Neutrophil (primary cell): ENCODE data around the gene PYCR2.
"Not testable (repeated sequence)": the region's sequence is repeated elsewhere in the genome, so short reads cannot be mapped to it uniquely, and the experiment has no call there.

ENCODE experiments used
- H3K27ac ChIP-seq: fragments of 200-600 bp; sonication (generic); 2 replicates; pipeline ENCODE4 v1.5.1; 2016; ENCODE audit warnings: mild to moderate bottlenecking, moderate library complexity
- H3K27me3 ChIP-seq: fragments of 200-600 bp; sonication (generic); 2 replicates; pipeline ENCODE4 v1.6.0; 2016; ENCODE audit warnings: mild to moderate bottlenecking
- H3K36me3 ChIP-seq: fragments of 200-600 bp; sonication (generic); 2 replicates; pipeline ENCODE4 v1.5.1; 2017
- H3K4me1 ChIP-seq, 2 experiments: fragments of 200-600 bp in 1 of 2; sonication (generic) in 1 of 2; 1 replicate in 1 of 2; 2 replicates in 1 of 2; pipeline versions ENCODE4 v1.5.1 to v1.6.1; 2013 to 2016; ENCODE audit warnings: low read depth in 1 of 2, low read length in 1 of 2, mild to moderate bottlenecking in 1 of 2, moderate library complexity in 1 of 2; ENCODE audit not compliant: control insufficient read depth in 1 of 2, insufficient read depth in 1 of 2
- H3K4me3 ChIP-seq, 2 experiments: fragments of 200-600 bp in 1 of 2; sonication (generic) in 1 of 2; 1 replicate in 1 of 2; 2 replicates in 1 of 2; pipeline ENCODE4 v1.5.1; 2013 to 2016; ENCODE audit warnings: low read depth in 1 of 2, low read length in 1 of 2, mild to moderate bottlenecking in 1 of 2, moderate library complexity in 1 of 2
- H3K9me3 ChIP-seq: fragments of 200-600 bp; sonication (generic); 2 replicates; pipeline ENCODE4 v1.5.1; 2016
- TF ChIP-seq, protein P1 (sequence below): fragments of 200-600 bp; sonication (generic); IDR thresholded peaks from 2 replicates; pipeline ENCODE4 v1.5.1; 2016; ENCODE audit warnings: antibody characterized with exemption

PYCR2 gene

DNA sequence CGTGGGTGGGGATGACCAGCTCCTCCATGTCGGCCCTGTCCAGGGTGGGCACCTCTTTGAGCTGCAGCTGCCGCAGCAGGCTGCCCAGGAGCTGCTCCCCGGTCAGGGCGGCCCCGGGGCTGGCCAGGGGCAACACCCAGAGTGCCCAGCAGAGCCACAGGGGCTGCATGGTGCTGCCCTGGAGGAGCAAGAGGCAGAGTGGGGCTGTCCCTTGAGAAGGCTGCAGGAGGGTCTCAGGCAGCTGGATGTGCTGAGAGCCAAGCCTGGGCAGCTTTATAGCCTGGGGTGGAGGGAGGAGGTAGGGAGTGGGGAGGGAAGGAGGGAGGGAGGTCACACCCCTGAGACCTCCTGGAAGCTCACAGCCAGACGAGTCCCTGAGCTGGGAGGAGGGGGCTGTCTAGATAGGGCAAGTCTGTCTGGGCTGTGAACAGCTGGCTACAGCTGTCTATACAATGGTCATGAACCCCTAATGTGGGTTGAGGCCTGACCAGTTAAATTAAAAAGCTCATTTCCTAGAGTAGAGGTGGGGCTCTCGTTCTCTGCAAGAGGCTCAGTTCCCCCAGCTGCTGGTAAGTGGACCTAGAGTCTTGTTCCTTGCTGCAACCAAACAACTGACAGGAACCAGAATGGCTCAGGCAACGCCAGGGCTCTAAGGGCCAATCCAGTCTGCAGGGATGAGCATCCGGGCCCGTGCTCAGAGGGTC is 35.0 kb downstream of the PYCR2 start, which contains the start of gene LEFTY1:
TSS of gene LEFTY1 (minus strand) at position 249 of the 704 bp plus-strand sequence. CDS start at position 169, 80 bp downstream.
- H3K27me3 ChIP-seq: no peaks in the 10 kb centered on the region
- H3K4me3 ChIP-seq: no peak within 1 kb of the TSS
- no peaks in the 10 kb centered on the region for H3K9me3 ChIP-seq
- peaks cover 48 to 54% of the 10 kb centered on the region in 2 experiments for H3K4me1 ChIP-seq
- no peaks in the 10 kb centered on the region for H3K36me3 ChIP-seq
- H3K27ac ChIP-seq: no peak within 1 kb of the TSS
- TF ChIP-seq, protein P1, sequence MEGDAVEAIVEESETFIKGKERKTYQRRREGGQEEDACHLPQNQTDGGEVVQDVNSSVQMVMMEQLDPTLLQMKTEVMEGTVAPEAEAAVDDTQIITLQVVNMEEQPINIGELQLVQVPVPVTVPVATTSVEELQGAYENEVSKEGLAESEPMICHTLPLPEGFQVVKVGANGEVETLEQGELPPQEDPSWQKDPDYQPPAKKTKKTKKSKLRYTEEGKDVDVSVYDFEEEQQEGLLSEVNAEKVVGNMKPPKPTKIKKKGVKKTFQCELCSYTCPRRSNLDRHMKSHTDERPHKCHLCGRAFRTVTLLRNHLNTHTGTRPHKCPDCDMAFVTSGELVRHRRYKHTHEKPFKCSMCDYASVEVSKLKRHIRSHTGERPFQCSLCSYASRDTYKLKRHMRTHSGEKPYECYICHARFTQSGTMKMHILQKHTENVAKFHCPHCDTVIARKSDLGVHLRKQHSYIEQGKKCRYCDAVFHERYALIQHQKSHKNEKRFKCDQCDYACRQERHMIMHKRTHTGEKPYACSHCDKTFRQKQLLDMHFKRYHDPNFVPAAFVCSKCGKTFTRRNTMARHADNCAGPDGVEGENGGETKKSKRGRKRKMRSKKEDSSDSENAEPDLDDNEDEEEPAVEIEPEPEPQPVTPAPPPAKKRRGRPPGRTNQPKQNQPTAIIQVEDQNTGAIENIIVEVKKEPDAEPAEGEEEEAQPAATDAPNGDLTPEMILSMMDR: no peak

- H3K4me3 ChIP-seq: no peak overlapping the region
- TF ChIP-seq, protein P1: no peak
- H3K4me1 ChIP-seq: peaks cover 54 to 61% of the 10 kb centered on the region in 2 experiments
- no peaks in the 10 kb centered on the region for H3K36me3 ChIP-seq
- H3K9me3 ChIP-seq: no peaks in the 10 kb centered on the region
- no peaks in the 10 kb centered on the region for H3K27me3 ChIP-seq
- no peak overlapping the region for H3K27ac ChIP-seq
These were observed 35.7 kb downstream of the PYCR2 start for GRCh38 chr1:225888289-225888897.

GRCh38 chr1:225887554-225888288 is 36.3 kb downstream of the PYCR2 start:
- H3K27me3 ChIP-seq, H3K9me3 ChIP-seq, H3K27ac ChIP-seq, H3K4me3 ChIP-seq, H3K36me3 ChIP-seq: not testable (repeated sequence)
- H3K4me1 ChIP-seq: peaks cover 61 to 67% of the 10 kb centered on the region in 2 experiments

- TF ChIP-seq, protein P1: no peak
- no peaks in the 10 kb centered on the region for H3K9me3 ChIP-seq
- H3K27ac ChIP-seq: no peak overlapping the region
- H3K27me3 ChIP-seq: no peaks in the 10 kb centered on the region
- no peak overlapping the region for H3K4me3 ChIP-seq
- no peaks in the 10 kb centered on the region for H3K36me3 ChIP-seq
- peaks cover 57 to 68% of the 10 kb centered on the region in 2 experiments for H3K4me1 ChIP-seq
These were observed 37.1 kb downstream of the PYCR2 start for GRCh38 chr1:225887030-225887314.

DNA sequence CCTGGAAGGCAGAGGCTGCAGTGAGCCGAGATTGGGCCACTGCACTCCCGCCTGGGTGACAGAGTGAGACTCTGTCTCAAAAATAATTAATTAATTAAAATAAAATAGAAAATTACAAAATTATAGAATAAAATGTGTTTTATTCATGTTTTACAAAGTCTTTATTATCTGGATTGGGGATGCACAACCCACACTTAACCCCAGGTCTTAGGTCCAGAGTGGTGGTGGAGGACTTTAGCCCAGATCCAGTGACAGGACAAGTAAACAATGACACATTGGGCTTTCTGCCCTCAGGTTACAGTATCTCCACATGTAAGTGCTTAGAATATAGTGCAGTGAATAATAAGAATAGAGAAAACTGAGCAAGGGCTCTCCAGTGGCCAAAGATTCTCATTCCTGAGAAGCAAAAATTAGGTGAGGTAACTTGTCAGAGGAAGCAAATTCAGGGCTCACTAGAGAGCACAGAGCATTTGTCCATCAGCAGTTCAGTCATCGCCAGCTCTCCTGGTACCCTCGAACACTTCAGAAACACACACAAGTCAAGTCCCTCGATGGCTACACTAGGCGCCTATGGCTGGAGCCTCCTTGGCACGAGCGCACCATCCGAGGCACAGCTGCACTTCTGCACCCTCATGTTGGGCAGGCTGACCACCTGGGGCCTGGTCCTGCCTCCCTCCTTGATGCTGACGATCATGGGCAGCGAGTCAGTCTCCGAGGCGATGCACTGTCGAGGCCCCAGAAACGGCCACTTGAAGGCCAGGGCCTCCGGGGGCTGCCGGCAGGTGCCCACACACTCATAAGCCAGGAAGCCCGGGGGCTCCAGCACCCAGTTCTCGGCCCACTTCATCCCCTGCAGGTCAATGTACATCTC is 37.7 kb downstream of the PYCR2 start:
- Histone ChIP-seq H3K27me3 (no peaks in the 10 kb centered on the region), H3K9me3 (no peaks in the 10 kb centered on the region), H3K4me1 (peaks cover 53 to 69% of the 10 kb centered on the region in 2 experiments), H3K4me3 (no peak overlapping the region), H3K27ac (peak overlapping the region; percentile 35), H3K36me3 (no peaks in the 10 kb centered on the region)
- TF ChIP-seq, protein P1: no peak
